NCI-H345 (cell line): ENCODE results near the gene TEX50.
"Not testable (repeated sequence)": the region's sequence is repeated elsewhere in the genome, so short reads cannot be mapped to it uniquely, and the experiment has no call there.

ENCODE experiments used
- DNase-seq: peaks from one replicate; lab custom pipeline; 2025; lab: John Stamatoyannopoulos, UW

The TEX50 gene

GRCh38 chr1:173635116-173635515 is at the start of gene TEX50:
Gene TEX50 (plus strand): TSS chr1:173635338. CDS start chr1:173635522, 184 bp downstream.
- DNase-seq: no peak

- no peak for DNase-seq
Observed at GRCh38 chr1:173590557-173590956, 44.6 kb upstream of the TEX50 start.

GRCh38 chr1:173591138-173591537 is 44.0 kb upstream of the TEX50 start:
- DNase-seq: not testable (repeated sequence)

GRCh38 chr1:173596097-173596825 is 38.9 kb upstream of the TEX50 start:
- DNase-seq: no peak

- no peak for DNase-seq
Observed at GRCh38 chr1:173601588-173601987, 33.5 kb upstream of the TEX50 start.

GRCh38 chr1:173603056-173603591 is 32.0 kb upstream of the TEX50 start, which contains the start of gene SLC9C2:
Gene SLC9C2 (minus strand): TSS chr1:173603072. CDS start chr1:173601776, 1,296 bp downstream.
- no peak for DNase-seq

- DNase-seq: no peak
Observed at GRCh38 chr1:173608503-173609216, 26.5 kb upstream of the TEX50 start.

GRCh38 chr1:173613086-173613485 is 22.1 kb upstream of the TEX50 start:
- not testable (repeated sequence) for DNase-seq

- no peak for DNase-seq
Observed at GRCh38 chr1:173616859-173617258, 18.3 kb upstream of the TEX50 start.

- DNase-seq: no peak
Observed at GRCh38 chr1:173627269-173627668, 7.9 kb upstream of the TEX50 start.

- DNase-seq: no peak
Observed at GRCh38 chr1:173628888-173629287, 6.2 kb upstream of the TEX50 start.

- not testable (repeated sequence) for DNase-seq
Observed at GRCh38 chr1:173637236-173638042, 2.3 kb downstream of the TEX50 start.

- DNase-seq: no peak
Observed at GRCh38 chr1:173638043-173639021, 3.2 kb downstream of the TEX50 start.

- no peak for DNase-seq
Observed at GRCh38 chr1:173639102-173639501, 4.0 kb downstream of the TEX50 start.

- not testable (repeated sequence) for DNase-seq
Observed at GRCh38 chr1:173642450-173643139, 7.5 kb downstream of the TEX50 start.

- DNase-seq: no peak
Observed at GRCh38 chr1:173646656-173647055, 11.5 kb downstream of the TEX50 start.

- DNase-seq: no peak
Observed at GRCh38 chr1:173648880-173649605, 13.9 kb downstream of the TEX50 start.

GRCh38 chr1:173660306-173660705 is 25.2 kb downstream of the TEX50 start:
- DNase-seq: no peak

GRCh38 chr1:173661271-173661670 is 26.1 kb downstream of the TEX50 start:
- no peak for DNase-seq

GRCh38 chr1:173661763-173662162 is 26.6 kb downstream of the TEX50 start:
- DNase-seq: no peak
